Mesenchymal stem cell (in vitro differentiated cells and primary cell): Measurements from ENCODE around the gene HRH1.
A peak's percentile ranks its signal among the peaks of the same experiment; 100 is the strongest.

Experiments used
- DNase-seq: peaks from one replicate; pipeline ENCODE4 v3.0.0-alpha.2; 2013
- H2AFZ ChIP-seq: one replicate; pipeline ENCODE4 v1.6.1; 2013; ENCODE audit warnings: low read depth, mild to moderate bottlenecking, control low read depth, inconsistent platforms, low read length, moderate library complexity
- H2AK5ac ChIP-seq: 2 replicates; pipeline ENCODE4 v1.6.1; 2013; ENCODE audit warnings: low read length, moderate library complexity, mild to moderate bottlenecking, inconsistent platforms; ENCODE audit not compliant: severe bottlenecking
- H2BK120ac ChIP-seq: one replicate; pipeline ENCODE4 v1.6.1; 2013; ENCODE audit warnings: low read depth, mild to moderate bottlenecking, inconsistent platforms, low read length, moderate library complexity
- H2BK12ac ChIP-seq, 2 experiments: one replicate each; pipeline ENCODE4 v1.6.1; 2013; ENCODE audit warnings: inconsistent platforms in 2 of 2, low read length in 2 of 2, mild to moderate bottlenecking in 2 of 2, moderate library complexity in 2 of 2, control low read depth in 1 of 2
- H2BK15ac ChIP-seq: one replicate; pipeline ENCODE4 v1.6.1; 2013; ENCODE audit warnings: mild to moderate bottlenecking, low read depth, inconsistent platforms; ENCODE audit not compliant: poor library complexity, severe bottlenecking
- H2BK5ac ChIP-seq: 2 replicates; pipeline ENCODE4 v1.6.1; 2013; ENCODE audit warnings: low read depth, mild to moderate bottlenecking, low read length, control low read depth, inconsistent platforms; ENCODE audit not compliant: poor library complexity, severe bottlenecking
- H3K14ac ChIP-seq, 2 experiments: one replicate each; pipeline ENCODE4 v1.6.1; 2013; ENCODE audit warnings: inconsistent platforms in 2 of 2, low read length in 2 of 2, control low read depth in 1 of 2, mild to moderate bottlenecking in 1 of 2, moderate library complexity in 1 of 2
- H3K18ac ChIP-seq, 2 experiments: one replicate each; pipeline ENCODE4 v1.6.1; 2013; ENCODE audit warnings: inconsistent platforms in 2 of 2, low read length in 2 of 2, control low read depth in 1 of 2, low read depth in 1 of 2, mild to moderate bottlenecking in 1 of 2
- H3K23ac ChIP-seq, 2 experiments: one replicate each; pipeline ENCODE4 v1.6.1; 2013; ENCODE audit warnings: inconsistent platforms in 2 of 2, low read length in 2 of 2, mild to moderate bottlenecking in 2 of 2, moderate library complexity in 2 of 2, control low read depth in 1 of 2
- H3K27ac ChIP-seq: 2 replicates; pipeline ENCODE4 v1.5.1; 2013; ENCODE audit warnings: mild to moderate bottlenecking, moderate library complexity, low read length, control low read depth, inconsistent platforms; ENCODE audit not compliant: poor library complexity, severe bottlenecking
- H3K27me3 ChIP-seq, 2 experiments: 2 replicates each; pipeline versions ENCODE4 v1.6.1 to v1.7.0; 2013; ENCODE audit warnings: low read length in 2 of 2, mild to moderate bottlenecking in 2 of 2, moderate library complexity in 2 of 2, control low read depth in 1 of 2, inconsistent platforms in 1 of 2; ENCODE audit not compliant: control insufficient read depth in 1 of 2, insufficient read depth in 1 of 2
- H3K36me3 ChIP-seq, 2 experiments: 2 replicates each; pipeline versions ENCODE4 v1.6.1 to v1.7.0; 2013; ENCODE audit warnings: low read length in 2 of 2, control low read depth in 1 of 2, inconsistent platforms in 1 of 2, low read depth in 1 of 2, mild to moderate bottlenecking in 1 of 2; ENCODE audit not compliant: insufficient read depth in 2 of 2, control insufficient read depth in 1 of 2
- H3K4ac ChIP-seq, 2 experiments: one replicate each; pipeline ENCODE4 v1.6.1; 2013; ENCODE audit warnings: inconsistent platforms in 2 of 2, low read length in 2 of 2, mild to moderate bottlenecking in 2 of 2, moderate library complexity in 2 of 2, control low read depth in 1 of 2, low read depth in 1 of 2
- H3K4me1 ChIP-seq: 2 replicates; pipeline ENCODE4 v1.6.1; 2013; ENCODE audit warnings: low read depth, low read length, control low read depth; ENCODE audit not compliant: control insufficient read depth, insufficient read depth
- H3K4me2 ChIP-seq: 2 replicates; pipeline ENCODE4 v1.6.1; 2013; ENCODE audit warnings: low read length, mild to moderate bottlenecking, inconsistent platforms; ENCODE audit not compliant: poor library complexity, severe bottlenecking
- H3K4me3 ChIP-seq, 2 experiments: 2 replicates each; pipeline versions ENCODE4 v1.5.1 to v1.7.0; 2013; ENCODE audit warnings: low read length in 2 of 2, mild to moderate bottlenecking in 2 of 2, control low read depth in 1 of 2, low read depth in 1 of 2; ENCODE audit not compliant: insufficient read depth in 1 of 2
- H3K79me1 ChIP-seq: replicated peaks from 2 replicates; pipeline ENCODE4 v1.6.1; 2013; ENCODE audit warnings: mild to moderate bottlenecking, control low read depth, low read length, inconsistent platforms; ENCODE audit not compliant: poor library complexity, severe bottlenecking
- H3K9ac ChIP-seq: 2 replicates; pipeline ENCODE4 v1.7.0; 2013; ENCODE audit warnings: mild to moderate bottlenecking, low read length, moderate library complexity
- H3K9me3 ChIP-seq: 2 replicates; pipeline ENCODE4 v1.7.0; 2013; ENCODE audit warnings: mild to moderate bottlenecking, low read length; ENCODE audit not compliant: control insufficient read depth
- H4K8ac ChIP-seq: one replicate; pipeline ENCODE4 v1.6.1; 2013; ENCODE audit warnings: inconsistent platforms, mild to moderate bottlenecking, low read length, moderate library complexity
- H4K91ac ChIP-seq: one replicate; pipeline ENCODE4 v1.6.1; 2013; ENCODE audit warnings: mild to moderate bottlenecking, low read length, inconsistent platforms
- WGBS: methylation state at CpG from one replicate; pipeline ENCODE4 v1.1.7; 2013; ENCODE audit warnings: mixed read lengths; 5-methylcytosine and 5-hydroxymethylcytosine counted together

HRH1 gene

GRCh38 chr3:11283139-11283475 lies 128.8 kb downstream of the HRH1 start:
- Histone ChIP-seq H3K14ac (no peak overlapping the region), H3K18ac (no peak overlapping the region), H2BK12ac (peak overlapping the region in 1 of 2 experiments; percentile 31), H3K4me1 (peaks cover 16% of the 10 kb centered on the region), H3K36me3 (peaks cover 0 to 27% of the 10 kb centered on the region in 2 experiments), H3K23ac (no peak overlapping the region), H3K79me1 (peaks cover 31% of the 10 kb centered on the region), H3K27me3 (no peaks in the 10 kb centered on the region), H3K4me2 (no peak overlapping the region), H4K8ac (no peak overlapping the region), H3K4me3 (peak overlapping the region in 1 of 2 experiments; percentile 32), H2AFZ (no peak overlapping the region), H3K9ac (peak overlapping the region; percentile 46), H2BK15ac (peak overlapping the region; percentile 29), H3K9me3 (no peaks in the 10 kb centered on the region), H2BK120ac (no peak overlapping the region), H3K27ac (peak overlapping the region; percentile 38), H2BK5ac (no peak overlapping the region), H3K4ac (peak overlapping the region in 1 of 2 experiments; percentile 21), H2AK5ac (peak overlapping the region; percentile 7), H4K91ac (no peak overlapping the region)
- 96% methylated on average over 1 of the region's 1 CpG for WGBS
- no peak for DNase-seq

DNA sequence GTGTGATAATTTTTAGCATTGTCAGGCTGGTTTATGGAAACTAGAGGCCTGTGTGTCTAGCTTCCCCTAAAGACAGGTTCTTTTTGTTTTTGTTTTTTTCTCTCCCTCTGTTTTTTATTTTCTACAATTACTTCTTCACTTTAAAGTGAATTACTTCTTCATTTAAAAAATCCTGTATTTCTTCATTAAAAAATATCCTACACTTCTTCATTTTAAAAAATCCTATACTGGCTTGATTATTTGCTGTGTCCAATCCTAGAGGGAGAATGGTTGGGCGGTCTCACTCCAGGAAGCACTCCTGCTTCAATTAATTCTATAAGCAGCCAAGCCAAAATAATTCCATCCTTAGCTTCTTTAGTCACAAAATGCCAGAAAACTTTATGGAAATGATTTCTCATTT lies 129.7 kb downstream of the HRH1 start:
- Histone ChIP-seq H2BK120ac (no peak overlapping the region), H2BK5ac (no peak overlapping the region), H2BK12ac (no peak overlapping the region), H3K27me3 (no peaks in the 10 kb centered on the region), H4K91ac (no peak overlapping the region), H3K36me3 (peaks cover 0 to 27% of the 10 kb centered on the region in 2 experiments), H2AFZ (no peak overlapping the region), H3K4me2 (no peak overlapping the region), H3K9ac (no peak overlapping the region), H3K18ac (no peak overlapping the region), H3K14ac (no peak overlapping the region), H3K79me1 (peaks cover 28% of the 10 kb centered on the region), H3K4me3 (no peak overlapping the region), H3K27ac (no peak overlapping the region), H2AK5ac (no peak overlapping the region), H3K4me1 (peaks cover 15% of the 10 kb centered on the region), H3K4ac (no peak overlapping the region), H4K8ac (no peak overlapping the region), H3K9me3 (no peaks in the 10 kb centered on the region), H2BK15ac (no peak overlapping the region), H3K23ac (no peak overlapping the region)
- 100% methylated on average over 1 of the region's 1 CpG for WGBS
- no peak for DNase-seq

- Histone ChIP-seq H3K79me1 (peaks cover 24% of the 10 kb centered on the region), H2BK120ac (no peak overlapping the region), H3K4ac (no peak overlapping the region), H3K27me3 (no peaks in the 10 kb centered on the region), H2BK15ac (no peak overlapping the region), H4K91ac (no peak overlapping the region), H3K4me2 (no peak overlapping the region), H2BK5ac (no peak overlapping the region), H3K4me3 (no peak overlapping the region), H3K27ac (no peak overlapping the region), H2BK12ac (no peak overlapping the region), H3K4me1 (peaks cover 22% of the 10 kb centered on the region), H2AK5ac (peak overlapping the region; percentile 62), H3K36me3 (peaks cover 0 to 23% of the 10 kb centered on the region in 2 experiments), H2AFZ (no peak overlapping the region), H4K8ac (no peak overlapping the region), H3K9me3 (no peaks in the 10 kb centered on the region), H3K23ac (no peak overlapping the region), H3K14ac (no peak overlapping the region), H3K18ac (no peak overlapping the region), H3K9ac (no peak overlapping the region)
- 100% methylated on average over 1 of the region's 2 CpGs for WGBS
- no peak for DNase-seq
Observed at GRCh38 chr3:11285471-11285870, 131.2 kb downstream of the HRH1 start.

DNA sequence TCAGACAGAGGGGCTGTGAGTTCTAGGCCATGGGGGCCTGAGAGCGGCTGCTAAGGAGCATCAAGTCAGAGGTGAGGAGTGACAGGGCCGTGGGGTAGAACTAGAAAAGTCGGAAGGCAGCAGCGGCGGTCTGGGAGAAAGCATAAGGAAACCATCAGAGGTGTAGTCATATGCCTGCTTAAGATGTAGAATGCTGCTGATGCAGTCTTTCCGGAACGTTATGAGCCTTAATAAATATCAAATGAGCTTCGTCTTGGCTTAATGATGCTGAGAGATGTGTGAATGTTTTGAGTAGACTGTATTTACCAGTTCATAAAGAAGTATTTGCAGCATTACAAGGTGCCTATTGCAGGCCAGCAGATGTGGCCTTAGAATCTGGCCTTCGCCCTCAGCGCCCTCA lies 133.1 kb downstream of the HRH1 start:
- Histone ChIP-seq H2AFZ (no peak overlapping the region), H2BK15ac (peak overlapping the region; percentile 74), H3K79me1 (peaks cover 24% of the 10 kb centered on the region), H2BK12ac (peak overlapping the region; percentile 69 to 93), H3K14ac (peak overlapping the region in 1 of 2 experiments; percentile 26), H3K4me3 (no peak overlapping the region), H3K4me1 (peaks cover 27% of the 10 kb centered on the region), H4K91ac (peak overlapping the region; percentile 94), H4K8ac (peak overlapping the region; percentile 89), H3K23ac (peak overlapping the region; percentile 30 to 50), H2BK120ac (peak overlapping the region; percentile 89), H3K27ac (peak overlapping the region; percentile 92), H3K36me3 (peaks cover 0 to 8% of the 10 kb centered on the region in 2 experiments), H2AK5ac (peak overlapping the region; percentile 83), H3K9ac (peak overlapping the region; percentile 71), H3K18ac (peak overlapping the region; percentile 85 to 88), H3K27me3 (no peaks in the 10 kb centered on the region), H3K9me3 (no peaks in the 10 kb centered on the region), H3K4me2 (no peak overlapping the region), H2BK5ac (peak overlapping the region; percentile 34), H3K4ac (peak overlapping the region; percentile 62 to 85)
- DNase-seq: peak; percentile 25
- 74% methylated on average over 9 of the region's 10 CpGs for WGBS
